Tibial nerve (tissue), 4 donors: ENCODE data around the gene DDN. TPM values are rescaled to one million over a fixed set of nuclear protein-coding genes. Genes with fewer than 3 reads are reported as not detected.

Experiments
- DNase-seq, 2 donors: peaks; one replicate each; pipeline ENCODE4 v3.0.0-alpha.2; 2019; ENCODE audit warnings: low spot score in 2 of 2
- H3K27ac ChIP-seq, 4 donors: fragments of 200-600 bp; sonication (generic) in 3 of 4; one replicate each; pipeline ENCODE4 v1.5.1; 2017 to 2019; ENCODE audit warnings: mild to moderate bottlenecking in 1 of 4
- H3K27me3 ChIP-seq, 2 donors: fragments of 200-600 bp; sonication (generic) in 1 of 2; one replicate each; pipeline versions ENCODE4 v1.5.1 to v1.6.0; 2017 to 2019
- H3K36me3 ChIP-seq, 3 donors: fragments of 200-600 bp; sonication (generic); one replicate each; pipeline ENCODE4 v1.5.1; 2018 to 2019
- H3K4me1 ChIP-seq, 4 donors: fragments of 200-600 bp; sonication (generic) in 3 of 4; one replicate each; pipeline ENCODE4 v1.5.1; 2017 to 2019
- H3K4me3 ChIP-seq, 4 donors: fragments of 200-600 bp; sonication (generic) in 3 of 4; one replicate each; pipeline ENCODE4 v1.5.1; 2017 to 2019; ENCODE audit warnings: mild to moderate bottlenecking in 1 of 4, moderate library complexity in 1 of 4
- H3K9me3 ChIP-seq, 4 donors: fragments of 200-600 bp; sonication (generic) in 3 of 4; one replicate each; pipeline ENCODE4 v1.5.1; 2017 to 2019
- EP300 ChIP-seq, 2 donors: sonication (generic); formaldehyde crosslinking; IDR thresholded peaks; one replicate each; pipeline ENCODE4 v1.6.1; 2017; ENCODE audit warnings: antibody characterized with exemption in 2 of 2, mild to moderate bottlenecking in 1 of 2
- POLR2A ChIP-seq, 2 donors: fragments of 450-650 bp; IDR thresholded peaks; one replicate each; pipeline ENCODE4 v1.6.1; 2017; ENCODE audit warnings: antibody characterized with exemption in 2 of 2, mild to moderate bottlenecking in 2 of 2, moderate library complexity in 2 of 2
- WGBS, 2 donors: methylation state at CpG; one replicate each; pipeline ENCODE4 v1.1.5; 2018; 5-methylcytosine and 5-hydroxymethylcytosine counted together
- total RNA-seq, 4 donors: library from RNA; depleted of rRNA; stranded (reverse); fragments of >200 nt; gene quantifications; one replicate each; pipeline ENCODE4 v1.1.0, GENCODE V29; 2016
- TF ChIP-seq, protein P1 (sequence below), 5 experiments: fragments of 200-600 bp in 3 of 5; fragments of 450-650 bp in 2 of 5; sonication (generic) in 3 of 5; IDR thresholded peaks; one replicate each; pipeline ENCODE4 v1.5.1; 2016 to 2019; ENCODE audit warnings: antibody characterized with exemption in 5 of 5, mild to moderate bottlenecking in 3 of 5, moderate library complexity in 2 of 5

DDN gene
- total RNA-seq, 4 donors from 2014 or later: not detected

DNA sequence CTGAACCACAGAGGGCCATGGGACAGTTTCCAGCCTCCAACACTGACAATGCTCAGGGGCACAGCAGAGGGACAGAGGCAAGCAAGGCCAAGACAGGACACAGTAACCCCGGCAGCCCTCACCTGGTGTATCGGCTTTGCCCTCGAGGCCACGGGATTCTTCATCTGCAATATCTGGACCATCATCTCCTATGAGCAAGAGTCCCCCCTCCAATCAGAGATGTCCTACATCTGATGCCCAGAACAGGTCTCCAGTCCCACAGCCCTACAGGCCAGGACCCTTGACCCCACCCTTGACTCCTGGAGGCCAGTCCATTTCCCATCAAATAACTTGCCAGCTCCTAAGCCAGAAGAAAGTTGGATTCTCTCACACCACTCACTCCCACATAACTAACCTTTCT is 44.1 kb upstream of the DDN start:
- TF ChIP-seq EP300 (IDR thresholded peaks at IDR 0.05) (no peak), POLR2A (IDR thresholded peaks at IDR 0.05) (no peak)
- TF ChIP-seq, protein P1, sequence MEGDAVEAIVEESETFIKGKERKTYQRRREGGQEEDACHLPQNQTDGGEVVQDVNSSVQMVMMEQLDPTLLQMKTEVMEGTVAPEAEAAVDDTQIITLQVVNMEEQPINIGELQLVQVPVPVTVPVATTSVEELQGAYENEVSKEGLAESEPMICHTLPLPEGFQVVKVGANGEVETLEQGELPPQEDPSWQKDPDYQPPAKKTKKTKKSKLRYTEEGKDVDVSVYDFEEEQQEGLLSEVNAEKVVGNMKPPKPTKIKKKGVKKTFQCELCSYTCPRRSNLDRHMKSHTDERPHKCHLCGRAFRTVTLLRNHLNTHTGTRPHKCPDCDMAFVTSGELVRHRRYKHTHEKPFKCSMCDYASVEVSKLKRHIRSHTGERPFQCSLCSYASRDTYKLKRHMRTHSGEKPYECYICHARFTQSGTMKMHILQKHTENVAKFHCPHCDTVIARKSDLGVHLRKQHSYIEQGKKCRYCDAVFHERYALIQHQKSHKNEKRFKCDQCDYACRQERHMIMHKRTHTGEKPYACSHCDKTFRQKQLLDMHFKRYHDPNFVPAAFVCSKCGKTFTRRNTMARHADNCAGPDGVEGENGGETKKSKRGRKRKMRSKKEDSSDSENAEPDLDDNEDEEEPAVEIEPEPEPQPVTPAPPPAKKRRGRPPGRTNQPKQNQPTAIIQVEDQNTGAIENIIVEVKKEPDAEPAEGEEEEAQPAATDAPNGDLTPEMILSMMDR (IDR thresholded peaks at IDR 0.05): no peak
- Histone ChIP-seq H3K9me3 (no peaks in the 10 kb centered on the region), H3K27me3 (no peaks in the 10 kb centered on the region), H3K36me3 (peaks cover 5 to 100% (median 88%) of the 10 kb centered on the region in 3 donors), H3K4me3 (no peak overlapping the region), H3K27ac (no peak overlapping the region), H3K4me1 (no peaks in the 10 kb centered on the region)
- DNase-seq: no peak
- WGBS, 2 donors: 91 to 97% methylated on average over 4 of the region's 4 CpGs

- DNase-seq: no peak
- WGBS, 2 donors: 83 to 86% methylated on average over 17 to 18 of the region's 18 CpGs
- Histone ChIP-seq H3K27ac (no peak overlapping the region), H3K4me3 (no peak overlapping the region), H3K27me3 (no peaks in the 10 kb centered on the region), H3K9me3 (no peaks in the 10 kb centered on the region), H3K4me1 (no peaks in the 10 kb centered on the region), H3K36me3 (peaks cover 5 to 100% (median 77%) of the 10 kb centered on the region in 3 donors)
- TF ChIP-seq POLR2A (IDR thresholded peaks at IDR 0.05) (no peak), EP300 (IDR thresholded peaks at IDR 0.05) (no peak)
- TF ChIP-seq, protein P1 (IDR thresholded peaks at IDR 0.05): no peak
Observed at GRCh38 chr12:49041881-49042484, 42.8 kb upstream of the DDN start.

- Histone ChIP-seq H3K36me3 (peaks cover 5 to 100% (median 72%) of the 10 kb centered on the region in 3 donors), H3K4me1 (no peaks in the 10 kb centered on the region), H3K9me3 (no peaks in the 10 kb centered on the region), H3K27ac (no peak overlapping the region), H3K27me3 (no peaks in the 10 kb centered on the region), H3K4me3 (no peak overlapping the region)
- WGBS, 2 donors: 89 to 91% methylated on average over 27 to 31 of the region's 31 CpGs
- TF ChIP-seq EP300 (IDR thresholded peaks at IDR 0.05) (no peak), POLR2A (IDR thresholded peaks at IDR 0.05) (no peak)
- TF ChIP-seq, protein P1 (IDR thresholded peaks at IDR 0.05): no peak
- DNase-seq: no peak
Observed at GRCh38 chr12:49041036-49041880, 42.1 kb upstream of the DDN start.

GRCh38 chr12:49040364-49040855 is 41.2 kb upstream of the DDN start:
- no peak for TF ChIP-seq POLR2A (IDR thresholded peaks at IDR 0.05)
- TF ChIP-seq EP300 (IDR thresholded peaks at IDR 0.05): no peak
- TF ChIP-seq, protein P1 (IDR thresholded peaks at IDR 0.05): no peak
- 77 to 78% methylated on average over 14 of the region's 14 CpGs for WGBS, 2 donors
- Histone ChIP-seq H3K9me3 (no peaks in the 10 kb centered on the region), H3K36me3 (peaks cover 0 to 100% (median 64%) of the 10 kb centered on the region in 3 donors), H3K27ac (no peak overlapping the region), H3K27me3 (no peaks in the 10 kb centered on the region), H3K4me1 (no peaks in the 10 kb centered on the region), H3K4me3 (no peak overlapping the region)
- DNase-seq: no peak
